ENCODE measurements around the gene NUDCD2. TPM values are rescaled to one million over a fixed set of nuclear protein-coding genes. Genes with fewer than 3 reads are reported as not detected.

NUDCD2 gene
- polyA plus RNA-seq, 1 donor (not counting 4 experiments of a cell fraction or from before 2014, with no cell fraction given), result 15.9 TPM

DNA sequence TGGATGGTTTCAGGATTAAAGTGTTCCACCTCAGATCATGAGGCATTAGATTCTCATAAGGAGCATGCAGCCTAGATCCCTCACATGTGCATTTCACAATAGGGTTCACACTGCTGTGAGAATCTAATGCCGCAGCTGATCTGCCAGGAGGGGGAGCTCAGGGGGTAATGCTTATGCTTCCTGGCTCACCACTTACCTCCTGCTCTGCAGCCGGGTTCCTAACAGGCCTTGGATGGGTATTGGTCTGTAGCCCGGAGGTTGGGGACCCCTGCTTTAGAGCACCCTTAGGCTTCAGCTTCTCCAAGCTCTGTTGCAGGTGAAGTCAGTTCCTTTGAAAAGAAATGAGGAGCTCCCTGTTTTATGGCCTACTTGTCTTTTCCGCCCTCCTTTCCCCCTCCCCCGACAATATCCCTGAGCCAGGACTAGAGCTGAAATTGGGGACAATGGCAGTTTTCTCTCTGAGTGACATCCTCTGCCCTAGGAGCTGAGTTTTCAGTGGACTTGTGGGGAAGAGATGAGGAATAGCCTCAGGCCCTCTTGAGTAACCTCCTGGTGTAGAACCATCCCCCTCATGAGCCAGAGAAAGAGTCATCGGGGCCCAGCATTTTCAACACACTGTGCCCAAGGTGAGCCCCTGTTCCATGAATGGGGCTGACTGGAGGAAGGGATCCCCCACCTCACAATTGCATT is 29.3 kb upstream of the NUDCD2 start:
- Histone ChIP-seq H2AFZ (ENCODE audit: control insufficient read depth, low read length) (no peak overlapping the region), H3K79me2 (ENCODE audit: control insufficient read depth, insufficient read depth, low read length) (no peaks in the 10 kb centered on the region), H3K4me1 (ENCODE audit: control insufficient read depth, extremely low read depth, insufficient read depth, low read length) (no peaks in the 10 kb centered on the region), H4K20me1 (ENCODE audit: control insufficient read depth, extremely low read depth, insufficient read depth, low read length) (no peaks in the 10 kb centered on the region), H3K36me3 (ENCODE audit: control insufficient read depth in 2 of 2, extremely low read depth in 1 of 2, insufficient read depth in 2 of 2, low read length in 2 of 2) (peaks cover 0 to 9% of the 10 kb centered on the region in 2 experiments), H3K9ac (ENCODE audit: control insufficient read depth, extremely low read depth, insufficient read depth, low read length) (no peak overlapping the region), H3K9me3 (ENCODE audit: control insufficient read depth, low read depth, low read length) (no peaks in the 10 kb centered on the region), H3K9me1 (ENCODE audit: control insufficient read depth, extremely low read depth, insufficient read depth, low read length) (no peaks in the 10 kb centered on the region), H3K27me3 (ENCODE audit: control insufficient read depth, extremely low read depth, insufficient read depth, low read length) (no peaks in the 10 kb centered on the region), H3K4me3 (ENCODE audit: control insufficient read depth in 2 of 3, extremely low read depth in 1 of 3, insufficient read depth in 2 of 3, low read depth in 1 of 3, low read length in 3 of 3) (no peak overlapping the region), H3K4me2 (ENCODE audit: control insufficient read depth, extremely low read depth, insufficient read depth, low read depth, low read length) (no peak overlapping the region), H3K27ac (ENCODE audit: control insufficient read depth, insufficient read depth, low read length) (no peak overlapping the region)
- dilution Hi-C loops (cut with MboI; ENCODE audit: extremely low pct_ligation_motif_present, low sequenced_read_pairs), result no loop called here
- TF ChIP-seq EZH2 (IDR thresholded peaks at IDR 0.05; ENCODE audit: low read length), result no peak
- TF ChIP-seq, protein P1, sequence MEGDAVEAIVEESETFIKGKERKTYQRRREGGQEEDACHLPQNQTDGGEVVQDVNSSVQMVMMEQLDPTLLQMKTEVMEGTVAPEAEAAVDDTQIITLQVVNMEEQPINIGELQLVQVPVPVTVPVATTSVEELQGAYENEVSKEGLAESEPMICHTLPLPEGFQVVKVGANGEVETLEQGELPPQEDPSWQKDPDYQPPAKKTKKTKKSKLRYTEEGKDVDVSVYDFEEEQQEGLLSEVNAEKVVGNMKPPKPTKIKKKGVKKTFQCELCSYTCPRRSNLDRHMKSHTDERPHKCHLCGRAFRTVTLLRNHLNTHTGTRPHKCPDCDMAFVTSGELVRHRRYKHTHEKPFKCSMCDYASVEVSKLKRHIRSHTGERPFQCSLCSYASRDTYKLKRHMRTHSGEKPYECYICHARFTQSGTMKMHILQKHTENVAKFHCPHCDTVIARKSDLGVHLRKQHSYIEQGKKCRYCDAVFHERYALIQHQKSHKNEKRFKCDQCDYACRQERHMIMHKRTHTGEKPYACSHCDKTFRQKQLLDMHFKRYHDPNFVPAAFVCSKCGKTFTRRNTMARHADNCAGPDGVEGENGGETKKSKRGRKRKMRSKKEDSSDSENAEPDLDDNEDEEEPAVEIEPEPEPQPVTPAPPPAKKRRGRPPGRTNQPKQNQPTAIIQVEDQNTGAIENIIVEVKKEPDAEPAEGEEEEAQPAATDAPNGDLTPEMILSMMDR (optimal IDR thresholded peaks at IDR 0.05 in 1 of 3, IDR thresholded peaks at IDR 0.05 in 1 of 3, conservative IDR thresholded peaks at IDR 0.05 in 1 of 3; ENCODE audit: extremely low read depth in 1 of 3, insufficient read depth in 2 of 3, low read length in 3 of 3), result peak in 2 of 3 experiments; percentile 24 to 32
- no peak for FAIRE-seq
- no peak for DNase-seq (ENCODE audit: low read depth, low spot score)

DNA sequence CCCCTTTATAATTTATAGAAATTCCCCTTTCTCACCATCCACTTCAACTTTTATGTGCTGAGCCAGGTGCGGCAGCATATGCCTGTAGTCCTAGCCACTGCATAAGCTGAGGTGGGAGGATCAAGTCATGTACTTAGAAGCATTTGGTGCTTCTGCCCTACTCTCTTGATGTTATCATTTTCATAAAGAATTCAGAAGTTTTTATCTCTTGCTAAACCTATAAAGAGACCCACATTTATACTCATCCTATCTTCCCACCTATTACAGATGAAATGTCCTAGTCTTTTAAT is 19.0 kb upstream of the NUDCD2 start:
- Histone ChIP-seq H3K4me2 (ENCODE audit: control insufficient read depth, extremely low read depth, insufficient read depth, low read depth, low read length) (no peak overlapping the region), H3K9me1 (ENCODE audit: control insufficient read depth, extremely low read depth, insufficient read depth, low read length) (no peaks in the 10 kb centered on the region), H3K27me3 (ENCODE audit: control insufficient read depth, extremely low read depth, insufficient read depth, low read length) (no peaks in the 10 kb centered on the region), H3K4me1 (ENCODE audit: control insufficient read depth, extremely low read depth, insufficient read depth, low read length) (peaks cover 8% of the 10 kb centered on the region), H4K20me1 (ENCODE audit: control insufficient read depth, extremely low read depth, insufficient read depth, low read length) (no peaks in the 10 kb centered on the region), H3K36me3 (ENCODE audit: control insufficient read depth in 2 of 2, extremely low read depth in 1 of 2, insufficient read depth in 2 of 2, low read length in 2 of 2) (peaks cover 0 to 9% of the 10 kb centered on the region in 2 experiments), H3K9me3 (ENCODE audit: control insufficient read depth, low read depth, low read length) (no peaks in the 10 kb centered on the region), H2AFZ (ENCODE audit: control insufficient read depth, low read length) (no peak overlapping the region), H3K9ac (ENCODE audit: control insufficient read depth, extremely low read depth, insufficient read depth, low read length) (no peak overlapping the region), H3K27ac (ENCODE audit: control insufficient read depth, insufficient read depth, low read length) (peak overlapping the region; percentile 39), H3K79me2 (ENCODE audit: control insufficient read depth, insufficient read depth, low read length) (no peaks in the 10 kb centered on the region), H3K4me3 (ENCODE audit: control insufficient read depth in 2 of 3, extremely low read depth in 1 of 3, insufficient read depth in 2 of 3, low read depth in 1 of 3, low read length in 3 of 3) (no peak overlapping the region)
- no peak for TF ChIP-seq EZH2 (IDR thresholded peaks at IDR 0.05; ENCODE audit: low read length)
- TF ChIP-seq, protein P1 (optimal IDR thresholded peaks at IDR 0.05 in 1 of 3, IDR thresholded peaks at IDR 0.05 in 1 of 3, conservative IDR thresholded peaks at IDR 0.05 in 1 of 3; ENCODE audit: extremely low read depth in 1 of 3, insufficient read depth in 2 of 3, low read length in 3 of 3), result no peak
- dilution Hi-C loops (cut with MboI; ENCODE audit: extremely low pct_ligation_motif_present, low sequenced_read_pairs), result no loop called here
- FAIRE-seq, result no peak
- DNase-seq (ENCODE audit: low read depth, low spot score), result no peak
